Neural progenitor cell (in vitro differentiated cells): Measurements from ENCODE around the gene CST3.

Source experiments
- CTCF ChIP-seq: fragments of 200-600 bp; sonication (generic); IDR thresholded peaks from 2 replicates; pipeline ENCODE4 v1.5.1; 2017; ENCODE audit warnings: antibody characterized with exemption, mild to moderate bottlenecking
- EZH2 ChIP-seq: fragments of 200-600 bp; sonication (generic); IDR thresholded peaks from 2 replicates; pipeline ENCODE4 v1.6.1; 2017; ENCODE audit warnings: antibody characterized with exemption, mild to moderate bottlenecking, moderate library complexity

GRCh38 chr20:23607497-23608245 is 30.1 kb downstream of the CST3 start:
- TF ChIP-seq CTCF (no peak), EZH2 (no peak)
